Measurements from ENCODE around the gene RSPO3. TPM values are rescaled to one million over a fixed set of nuclear protein-coding genes. Genes with fewer than 3 reads are reported as not detected.

Gene RSPO3
- total RNA-seq, 1 donor from 2014 or later, result 32.3 TPM

DNA sequence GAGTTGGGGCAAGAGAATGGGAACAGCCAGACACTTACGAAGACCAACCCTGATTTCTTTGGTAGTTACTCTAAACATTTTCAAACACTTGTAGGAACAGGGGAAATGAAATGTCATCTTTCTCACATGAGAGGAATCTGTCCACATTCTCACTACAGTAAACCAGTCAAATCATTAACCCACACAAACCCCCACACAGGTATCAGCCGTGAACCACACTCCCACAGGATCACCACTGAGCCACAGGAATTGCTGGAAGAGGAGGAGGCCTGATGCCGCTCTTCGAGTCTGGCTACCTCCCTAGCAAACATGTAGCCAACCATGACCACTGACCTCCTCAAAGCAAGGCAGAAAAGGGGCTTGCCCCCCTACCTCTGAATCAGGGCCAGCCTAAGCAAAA lies 6.9 kb upstream of the RSPO3 start:
- Mint-ChIP-seq H3K4me1 (ENCODE audit: unreplicated experiment) (peaks cover 5% of the 10 kb centered on the region), H3K4me3 (no peak overlapping the region), H3K9me3 (no peaks in the 10 kb centered on the region), H3K36me3 (no peaks in the 10 kb centered on the region), H3K27me3 (peaks cover 48% of the 10 kb centered on the region), H3K27ac (no peak overlapping the region)
- TF ChIP-seq, protein P1, sequence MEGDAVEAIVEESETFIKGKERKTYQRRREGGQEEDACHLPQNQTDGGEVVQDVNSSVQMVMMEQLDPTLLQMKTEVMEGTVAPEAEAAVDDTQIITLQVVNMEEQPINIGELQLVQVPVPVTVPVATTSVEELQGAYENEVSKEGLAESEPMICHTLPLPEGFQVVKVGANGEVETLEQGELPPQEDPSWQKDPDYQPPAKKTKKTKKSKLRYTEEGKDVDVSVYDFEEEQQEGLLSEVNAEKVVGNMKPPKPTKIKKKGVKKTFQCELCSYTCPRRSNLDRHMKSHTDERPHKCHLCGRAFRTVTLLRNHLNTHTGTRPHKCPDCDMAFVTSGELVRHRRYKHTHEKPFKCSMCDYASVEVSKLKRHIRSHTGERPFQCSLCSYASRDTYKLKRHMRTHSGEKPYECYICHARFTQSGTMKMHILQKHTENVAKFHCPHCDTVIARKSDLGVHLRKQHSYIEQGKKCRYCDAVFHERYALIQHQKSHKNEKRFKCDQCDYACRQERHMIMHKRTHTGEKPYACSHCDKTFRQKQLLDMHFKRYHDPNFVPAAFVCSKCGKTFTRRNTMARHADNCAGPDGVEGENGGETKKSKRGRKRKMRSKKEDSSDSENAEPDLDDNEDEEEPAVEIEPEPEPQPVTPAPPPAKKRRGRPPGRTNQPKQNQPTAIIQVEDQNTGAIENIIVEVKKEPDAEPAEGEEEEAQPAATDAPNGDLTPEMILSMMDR (conservative IDR thresholded peaks at IDR 0.05), result no peak
- DNase-seq (ENCODE audit: extremely low spot score, unreplicated experiment), result no peak

DNA sequence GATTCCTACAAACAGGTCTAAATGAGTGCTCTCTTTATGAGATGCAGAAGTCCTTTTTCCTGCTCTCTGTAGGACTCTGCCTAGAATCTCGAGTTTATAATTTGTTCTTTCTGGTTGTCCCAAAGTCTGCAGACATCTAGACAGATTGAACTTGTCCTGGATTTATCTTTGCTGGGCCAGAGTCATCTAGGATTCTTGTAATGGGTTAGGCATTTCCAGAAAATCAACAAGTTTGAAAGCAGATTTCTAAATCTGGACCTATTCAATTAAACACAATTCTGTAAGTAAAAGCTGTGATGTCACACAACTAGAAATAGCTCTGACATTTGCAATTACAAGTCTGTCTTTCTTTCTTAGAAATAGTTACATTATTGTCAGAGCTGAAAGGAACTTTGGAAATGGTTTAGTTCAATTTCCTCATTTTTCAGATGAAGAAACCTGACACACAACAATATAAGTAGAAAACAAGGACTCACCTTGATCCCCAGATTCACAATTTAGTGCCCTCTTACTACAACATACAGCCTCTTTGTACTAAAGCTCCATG lies 4.2 kb upstream of the RSPO3 start:
- Mint-ChIP-seq H3K4me3 (no peak overlapping the region), H3K4me1 (ENCODE audit: unreplicated experiment) (peaks cover 13% of the 10 kb centered on the region), H3K9me3 (no peaks in the 10 kb centered on the region), H3K27me3 (peaks cover 63% of the 10 kb centered on the region), H3K36me3 (no peaks in the 10 kb centered on the region), H3K27ac (no peak overlapping the region)
- DNase-seq (ENCODE audit: extremely low spot score, unreplicated experiment), result no peak
- TF ChIP-seq, protein P1 (conservative IDR thresholded peaks at IDR 0.05), result no peak

DNA sequence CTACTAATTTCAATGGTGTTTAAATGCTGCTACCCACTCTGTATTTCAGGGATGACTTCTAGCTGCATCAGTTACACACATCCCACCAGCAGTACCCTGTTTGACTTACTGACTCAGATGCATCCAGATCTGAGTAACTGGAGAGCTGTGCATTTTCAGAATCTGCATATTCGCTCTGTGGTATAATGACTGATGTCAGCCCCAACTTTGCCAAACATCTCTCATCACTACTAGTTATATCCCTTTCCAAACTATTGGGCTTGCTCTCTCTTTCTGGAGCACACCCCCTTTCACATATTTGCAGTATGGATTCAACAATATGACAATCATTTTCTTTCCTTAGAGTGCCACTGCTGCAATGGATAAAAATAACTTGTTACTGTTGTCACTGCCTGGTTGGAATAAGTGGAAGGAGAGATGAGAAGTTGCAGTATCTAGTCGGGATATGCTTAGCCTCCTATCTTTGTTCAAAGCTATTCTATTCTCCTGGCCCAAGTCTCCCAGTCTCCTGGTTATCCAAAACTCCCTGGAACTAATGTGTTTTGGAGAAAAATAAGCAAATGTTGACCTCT lies 3.3 kb upstream of the RSPO3 start:
- Mint-ChIP-seq H3K27me3 (peaks cover 69% of the 10 kb centered on the region), H3K9me3 (no peaks in the 10 kb centered on the region), H3K36me3 (no peaks in the 10 kb centered on the region), H3K4me3 (no peak overlapping the region), H3K4me1 (ENCODE audit: unreplicated experiment) (peaks cover 17% of the 10 kb centered on the region), H3K27ac (no peak overlapping the region)
- TF ChIP-seq, protein P1 (conservative IDR thresholded peaks at IDR 0.05), result no peak
- DNase-seq (ENCODE audit: extremely low spot score, unreplicated experiment), result no peak

DNA sequence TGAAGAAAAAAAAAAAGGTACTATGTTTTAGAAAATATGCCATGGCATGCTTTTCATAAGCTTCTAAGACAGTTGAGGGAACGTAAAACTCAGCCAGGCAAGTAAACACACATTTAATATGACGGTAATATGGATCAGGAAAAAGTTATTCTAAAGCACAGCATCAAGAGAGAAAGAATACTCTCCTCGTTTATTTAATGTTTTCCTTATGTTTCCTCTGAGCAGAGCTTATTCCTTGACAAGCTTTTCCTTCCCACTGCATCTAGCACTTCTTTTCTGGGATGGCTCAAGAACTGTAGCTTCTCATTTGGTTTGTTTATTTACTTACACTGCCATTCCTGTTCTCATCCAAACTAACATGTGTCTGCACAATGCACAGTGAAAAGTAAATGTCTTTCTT lies 2.7 kb upstream of the RSPO3 start:
- Mint-ChIP-seq H3K27me3 (peaks cover 73% of the 10 kb centered on the region), H3K27ac (no peak overlapping the region), H3K4me3 (no peak overlapping the region), H3K36me3 (no peaks in the 10 kb centered on the region), H3K9me3 (no peaks in the 10 kb centered on the region), H3K4me1 (ENCODE audit: unreplicated experiment) (peaks cover 17% of the 10 kb centered on the region)
- TF ChIP-seq, protein P1 (conservative IDR thresholded peaks at IDR 0.05), result no peak
- DNase-seq (ENCODE audit: extremely low spot score, unreplicated experiment), result no peak

DNA sequence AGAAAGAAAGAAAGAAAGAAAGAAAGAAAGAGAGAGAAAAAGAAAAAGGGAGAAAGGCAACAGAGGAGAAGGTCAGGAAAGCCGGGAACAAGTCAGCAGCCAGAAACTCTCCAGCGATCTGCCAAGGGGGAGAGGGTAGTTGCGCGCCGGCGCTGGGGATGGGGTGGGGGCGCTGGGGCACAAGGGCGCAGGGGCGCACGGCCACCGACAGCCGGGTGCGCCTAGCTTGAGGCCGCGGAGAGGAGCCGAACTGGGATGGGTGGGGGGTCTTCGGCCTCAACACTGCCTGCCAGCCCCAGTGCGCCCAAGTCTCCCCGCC lies 533 bp upstream of the RSPO3 start:
- DNase-seq (ENCODE audit: extremely low spot score, unreplicated experiment), result no peak
- TF ChIP-seq, protein P1 (conservative IDR thresholded peaks at IDR 0.05), result no peak
- peaks cover 26% of the 10 kb centered on the region for H3K4me1 Mint-ChIP-seq (ENCODE audit: unreplicated experiment)
- H3K9me3 Mint-ChIP-seq, result no peaks in the 10 kb centered on the region
- peaks cover 75% of the 10 kb centered on the region for H3K27me3 Mint-ChIP-seq
- peak overlapping the region; percentile 89 for H3K4me3 Mint-ChIP-seq
- H3K27ac Mint-ChIP-seq, result no peak overlapping the region
- H3K36me3 Mint-ChIP-seq, result no peaks in the 10 kb centered on the region

All from type B pancreatic cell (in vitro differentiated cells).